PC-9 (cell line): ENCODE results near the gene PRIM2. TPM values are rescaled to one million over a fixed set of nuclear protein-coding genes. Genes with fewer than 3 reads are reported as not detected.
"Not testable (repeated sequence)": the region's sequence is repeated elsewhere in the genome, so short reads cannot be mapped to it uniquely, and the experiment has no call there.

Experiments
- BruUV-seq: library from RNA; stranded (reverse); fragments of 400-500 nt; replicated peaks from 2 replicates; lab custom pipeline; 2021; lab: Mats Ljungman, UMichigan
- CTCF ChIA-PET: fragments of 300-600 bp; sonication (Branson Sonifier 250); formaldehyde crosslinking; loops from one replicate; lab custom pipeline; 2022; ENCODE audit warnings: antibody characterized with exemption; lab: Charles Lee
- POLR2A ChIA-PET: fragments of 300-600 bp; sonication (Branson Sonifier 250); formaldehyde crosslinking; loops from one replicate; lab custom pipeline; 2022; ENCODE audit warnings: antibody characterized with exemption; ENCODE audit not compliant: unreplicated experiment; lab: Charles Lee
- DNase-seq, 2 experiments: peaks; one replicate each; pipeline versions ENCODE4 v3.0.0 to v3.0.0-alpha.2; 2015 to 2022; ENCODE audit warnings: mixed read lengths in 1 of 2
- H2AFZ ChIP-seq: fragments of 200-600 bp; sonication (generic); 2 replicates; pipeline ENCODE4 v1.8.1; 2017; ENCODE audit warnings: antibody characterized with exemption
- H3F3A ChIP-seq: fragments of 200-600 bp; sonication (generic); 2 replicates; pipeline ENCODE4 v1.8.1; 2017; ENCODE audit warnings: antibody characterized with exemption, mild to moderate bottlenecking, low read depth; ENCODE audit not compliant: insufficient read depth
- H3K27ac ChIP-seq: fragments of 200-600 bp; sonication (generic); 2 replicates; pipeline ENCODE4 v1.6.1; 2016; ENCODE audit warnings: mixed run types
- H3K27me3 ChIP-seq: fragments of 200-600 bp; sonication (generic); 2 replicates; pipeline ENCODE4 v1.6.1; 2016; ENCODE audit warnings: low read depth, mixed run types; ENCODE audit not compliant: insufficient read depth
- H3K36me3 ChIP-seq: fragments of 200-600 bp; sonication (generic); 2 replicates; pipeline ENCODE4 v1.6.1; 2016; ENCODE audit warnings: low read depth, mixed run types
- H3K4me1 ChIP-seq: fragments of 200-600 bp; sonication (generic); replicated peaks from 2 replicates; pipeline ENCODE4 v1.6.1; 2016; ENCODE audit warnings: mixed run types; ENCODE audit not compliant: insufficient read depth
- H3K4me2 ChIP-seq: fragments of 200-600 bp; sonication (generic); 2 replicates; pipeline ENCODE4 v1.6.1; 2017; ENCODE audit warnings: mixed run types
- H3K4me3 ChIP-seq: fragments of 200-600 bp; sonication (generic); 2 replicates; pipeline ENCODE4 v1.6.1; 2016; ENCODE audit warnings: mixed run types
- H3K79me2 ChIP-seq: fragments of 200-600 bp; sonication (generic); 2 replicates; pipeline ENCODE4 v1.6.1; 2017; ENCODE audit warnings: low read depth, mixed run types
- H3K9me2 ChIP-seq: fragments of 200-600 bp; sonication (generic); 2 replicates; pipeline ENCODE4 v1.8.1; 2017; ENCODE audit warnings: mild to moderate bottlenecking; ENCODE audit not compliant: insufficient read depth
- H3K9me3 ChIP-seq: fragments of 200-600 bp; sonication (generic); 2 replicates; pipeline ENCODE4 v1.8.1; 2016; ENCODE audit warnings: low read depth; ENCODE audit not compliant: insufficient read depth
- H4K20me1 ChIP-seq: fragments of 200-600 bp; sonication (generic); 2 replicates; pipeline ENCODE4 v1.8.1; 2017; ENCODE audit not compliant: insufficient read depth
- intact Hi-C: fragments of 100-400 bp; cut with micrococcal nuclease; formaldehyde crosslinking; loops from one replicate; pipeline ENCODE4 v1.10.0; 2022; ENCODE audit not compliant: unreplicated experiment
- total RNA-seq: library from RNA; stranded (reverse); gene quantifications from 2 replicates; pipeline ENCODE4 v1.2.3, GENCODE V29; 2021

Gene PRIM2
- total RNA-seq, 1 experiment from 2014 or later, result 33.3 TPM

- BruUV-seq, H3K79me2 ChIP-seq, H3K27ac ChIP-seq, CTCF ChIA-PET, H4K20me1 ChIP-seq, H3K4me1 ChIP-seq, DNase-seq, intact Hi-C loops, H3K9me2 ChIP-seq, H3K4me3 ChIP-seq, H3K36me3 ChIP-seq, H3K27me3 ChIP-seq, H2AFZ ChIP-seq, H3F3A ChIP-seq, H3K9me3 ChIP-seq, H3K4me2 ChIP-seq, POLR2A ChIA-PET: not testable (repeated sequence)
Observed at GRCh38 chr6:57496251-57496650, 178.8 kb downstream of the PRIM2 start.

DNA sequence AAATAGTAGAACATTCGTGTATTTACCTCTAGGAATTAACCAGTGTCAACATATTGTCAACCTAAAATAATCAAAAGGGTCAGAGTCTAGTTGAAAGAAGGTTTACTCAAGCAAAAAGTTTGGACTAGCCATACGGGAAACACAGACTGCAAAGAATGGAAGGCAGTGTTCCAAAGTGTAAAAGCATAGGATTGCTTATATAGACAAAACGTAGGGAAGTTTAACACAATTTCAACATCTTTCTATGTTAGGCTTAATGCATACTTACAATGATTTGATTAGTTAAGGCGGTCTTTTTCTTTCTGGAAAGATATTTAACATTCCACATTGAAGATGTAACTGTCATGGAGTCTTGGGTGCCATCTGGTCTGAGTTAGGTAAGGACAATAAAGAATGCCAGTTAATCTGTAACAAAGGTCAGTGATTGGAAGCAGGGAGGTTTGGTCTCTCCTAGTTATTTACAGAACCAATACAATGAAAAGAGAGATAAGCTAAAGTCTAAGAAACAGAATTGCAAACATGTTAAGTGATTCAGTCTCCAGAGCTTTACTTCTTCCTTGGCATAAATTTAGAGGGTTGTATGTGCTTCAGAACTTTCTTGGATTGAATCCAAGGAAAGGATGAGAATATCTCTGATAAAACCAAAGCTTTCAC is 183.1 kb downstream of the PRIM2 start:
- CTCF ChIA-PET, H3K27ac ChIP-seq, H3K79me2 ChIP-seq, H3K9me3 ChIP-seq, H3K27me3 ChIP-seq, H3K4me2 ChIP-seq, POLR2A ChIA-PET, H3K4me1 ChIP-seq, H3K36me3 ChIP-seq, intact Hi-C loops, H3K4me3 ChIP-seq, H2AFZ ChIP-seq, BruUV-seq, H3K9me2 ChIP-seq, H3F3A ChIP-seq, H4K20me1 ChIP-seq, DNase-seq: not testable (repeated sequence)

DNA sequence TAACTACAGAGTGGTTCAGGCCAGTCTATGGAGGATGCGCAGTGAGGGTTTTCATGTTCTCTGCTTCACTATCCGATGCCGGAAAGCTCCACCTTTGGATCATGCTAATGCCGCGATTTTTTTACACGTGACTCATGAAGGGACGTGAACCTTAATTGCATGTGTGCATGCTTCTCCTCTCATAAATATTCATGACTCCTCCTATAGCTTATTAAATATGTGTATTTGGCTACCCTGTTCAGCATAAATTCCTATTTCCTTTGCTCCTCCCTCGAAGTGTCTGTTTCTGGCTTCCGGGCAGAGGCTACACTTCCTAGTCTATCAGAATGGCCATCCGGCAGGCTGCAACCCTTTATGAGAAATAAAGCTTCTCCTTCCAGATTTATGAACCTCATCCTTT is 185.0 kb downstream of the PRIM2 start:
- intact Hi-C loops, H3K79me2 ChIP-seq, H3F3A ChIP-seq, CTCF ChIA-PET, H3K4me1 ChIP-seq, BruUV-seq, H4K20me1 ChIP-seq, H3K9me2 ChIP-seq, H3K9me3 ChIP-seq, H3K27me3 ChIP-seq, H2AFZ ChIP-seq, H3K4me2 ChIP-seq, H3K27ac ChIP-seq, H3K36me3 ChIP-seq, H3K4me3 ChIP-seq, POLR2A ChIA-PET, DNase-seq: not testable (repeated sequence)

DNA sequence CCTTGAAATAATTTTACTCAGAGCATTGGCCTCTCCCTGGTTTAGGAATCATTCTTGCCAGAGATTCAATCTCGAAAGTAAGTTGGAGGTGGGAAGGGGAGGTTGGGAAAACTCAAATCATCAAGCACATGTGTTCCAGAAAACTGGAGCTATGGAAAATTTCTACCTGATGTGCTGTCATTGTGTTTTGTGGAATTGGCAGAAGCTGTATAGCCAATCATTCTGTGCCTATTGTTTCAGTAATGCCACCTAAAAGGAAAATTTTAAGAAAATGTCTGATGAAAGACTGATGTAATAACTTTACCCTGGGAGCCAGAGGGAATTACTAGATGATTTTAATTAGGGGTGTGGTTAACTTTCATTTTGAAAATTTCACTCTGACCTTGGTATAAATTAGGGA is 187.8 kb downstream of the PRIM2 start:
- H4K20me1 ChIP-seq, H3K9me3 ChIP-seq, CTCF ChIA-PET, H3K4me2 ChIP-seq, DNase-seq, H3K27ac ChIP-seq, intact Hi-C loops, H3K27me3 ChIP-seq, H3K9me2 ChIP-seq, H3K4me1 ChIP-seq, H2AFZ ChIP-seq, H3K36me3 ChIP-seq, BruUV-seq, H3F3A ChIP-seq, H3K79me2 ChIP-seq, H3K4me3 ChIP-seq, POLR2A ChIA-PET: not testable (repeated sequence)

DNA sequence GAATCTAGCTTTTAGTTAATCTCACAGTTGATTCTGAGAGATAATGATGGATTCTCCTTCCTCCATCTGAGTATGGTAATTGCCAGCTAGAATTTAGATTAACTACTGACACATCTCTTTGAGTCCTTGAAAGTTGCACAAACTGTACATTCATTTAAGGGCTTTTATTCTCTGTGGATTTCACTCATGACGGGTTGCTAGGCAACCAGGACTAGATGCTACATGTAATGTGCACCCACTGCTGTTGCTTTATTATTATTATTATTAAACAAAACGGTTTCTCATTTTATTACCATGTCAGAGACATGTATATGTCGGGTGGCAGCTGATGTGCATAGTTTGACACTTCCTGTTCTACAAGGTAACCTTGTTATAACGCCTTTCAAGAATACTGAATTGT is 193.0 kb downstream of the PRIM2 start:
- H3K4me3 ChIP-seq, H4K20me1 ChIP-seq, H3K79me2 ChIP-seq, BruUV-seq, intact Hi-C loops, H3K27ac ChIP-seq, H3K9me3 ChIP-seq, H3K4me1 ChIP-seq, POLR2A ChIA-PET, H3K36me3 ChIP-seq, H3F3A ChIP-seq, H3K27me3 ChIP-seq, H2AFZ ChIP-seq, DNase-seq, H3K9me2 ChIP-seq, H3K4me2 ChIP-seq, CTCF ChIA-PET: not testable (repeated sequence)

DNA sequence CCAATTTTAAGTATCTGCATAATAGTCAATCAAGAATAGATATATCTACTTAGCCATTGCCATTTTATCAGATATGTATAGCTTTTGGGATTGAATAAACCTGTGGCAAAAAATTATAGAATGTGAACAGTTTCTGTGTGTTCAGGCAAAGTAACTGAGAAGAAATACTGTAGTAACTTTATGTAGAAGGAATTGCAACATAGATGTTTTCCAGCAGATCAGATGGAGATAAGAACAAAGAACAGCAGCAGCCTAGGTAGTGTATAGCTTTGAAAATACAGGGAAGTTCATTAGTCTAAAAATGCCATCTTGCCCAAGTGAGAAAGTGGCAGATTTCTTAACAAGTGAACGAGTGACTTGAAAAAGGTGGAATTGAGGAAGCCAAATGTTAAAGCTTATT is 197.7 kb downstream of the PRIM2 start:
- POLR2A ChIA-PET, DNase-seq, BruUV-seq: not testable (repeated sequence)

DNA sequence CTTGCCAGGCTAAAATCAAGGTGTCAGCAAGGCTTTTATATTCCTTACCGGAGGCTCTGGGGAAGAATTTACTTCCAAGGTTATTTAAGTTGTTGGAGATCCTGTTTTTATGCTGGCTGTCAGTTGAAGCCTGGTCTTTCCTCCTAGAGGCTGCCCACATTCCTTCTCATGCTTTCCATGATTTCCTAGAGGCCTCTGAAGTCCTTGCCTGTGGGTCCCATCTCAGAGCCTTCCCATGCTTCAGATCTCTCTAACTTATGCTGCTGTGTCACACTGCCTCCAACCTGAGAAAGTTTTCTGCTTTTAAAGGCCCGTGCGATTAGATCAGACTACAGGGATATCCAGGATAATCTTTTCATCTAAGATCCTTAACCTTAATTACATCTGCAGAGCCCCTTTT is 198.4 kb downstream of the PRIM2 start:
- H3K4me2 ChIP-seq, H2AFZ ChIP-seq, H3K27ac ChIP-seq, DNase-seq, H3K9me3 ChIP-seq, H3K4me3 ChIP-seq, H3K36me3 ChIP-seq, BruUV-seq, POLR2A ChIA-PET, H3K79me2 ChIP-seq, H3K9me2 ChIP-seq, H4K20me1 ChIP-seq, H3F3A ChIP-seq, intact Hi-C loops, H3K27me3 ChIP-seq, H3K4me1 ChIP-seq, CTCF ChIA-PET: not testable (repeated sequence)

More for the DNA sequence above, 197.7 kb downstream of the PRIM2 start:
- H3K9me2 ChIP-seq, H3K4me3 ChIP-seq, H3K27ac ChIP-seq, H3F3A ChIP-seq, H2AFZ ChIP-seq, H3K4me2 ChIP-seq, intact Hi-C loops, H3K4me1 ChIP-seq, H3K9me3 ChIP-seq, H3K27me3 ChIP-seq, H3K36me3 ChIP-seq, H4K20me1 ChIP-seq, CTCF ChIA-PET, H3K79me2 ChIP-seq: not testable (repeated sequence)
